NT2/D1 (cell line): ENCODE measurements around the gene CCDC57.

Experiments
- DNase-seq: peaks from one replicate; pipeline ENCODE4 v3.0.0-alpha.2; 2011; ENCODE audit warnings: low read depth, low spot score
- H3K27me3 ChIP-seq: 2 replicates; pipeline ENCODE4 v1.6.0; 2011; ENCODE audit warnings: mild to moderate bottlenecking; ENCODE audit not compliant: insufficient read length, insufficient read depth
- H3K36me3 ChIP-seq: 2 replicates; pipeline ENCODE4 v1.6.1; 2011; ENCODE audit warnings: mild to moderate bottlenecking, low read length, mixed read lengths; ENCODE audit not compliant: insufficient read depth, insufficient read length
- H3K4me1 ChIP-seq: 2 replicates; pipeline ENCODE4 v1.5.1; 2011; ENCODE audit not compliant: insufficient read depth, insufficient read length
- H3K4me3 ChIP-seq: 2 replicates; pipeline ENCODE4 v1.5.1; 2011; ENCODE audit warnings: low read depth; ENCODE audit not compliant: insufficient read length
- H3K9ac ChIP-seq: 2 replicates; pipeline ENCODE4 v1.6.0; 2011; ENCODE audit warnings: low read depth; ENCODE audit not compliant: insufficient read length
- H3K9me3 ChIP-seq: 2 replicates; pipeline ENCODE4 v1.5.1; 2011; ENCODE audit warnings: mild to moderate bottlenecking, low read length; ENCODE audit not compliant: insufficient read depth
- SUZ12 ChIP-seq: IDR thresholded peaks from 2 replicates; pipeline ENCODE4 v1.6.1; 2011; ENCODE audit not compliant: insufficient read length, insufficient read depth; ENCODE audit errors: extremely low read depth
- YY1 ChIP-seq: IDR thresholded peaks from 2 replicates; pipeline ENCODE4 v1.6.1; 2011; ENCODE audit not compliant: insufficient read length, insufficient read depth
- ZNF274 ChIP-seq: IDR thresholded peaks from 2 replicates; pipeline ENCODE4 v1.6.1; 2011; ENCODE audit warnings: mild to moderate bottlenecking, low read depth, low read length

CCDC57 gene

GRCh38 chr17:82217530-82218204, 5.0 kb upstream of the CCDC57 start:
- peak overlapping the region; percentile 56 for H3K9ac ChIP-seq
- TF ChIP-seq YY1 (no peak), SUZ12 (no peak), ZNF274 (no peak)
- peaks cover 14% of the 10 kb centered on the region for H3K27me3 ChIP-seq
- DNase-seq = no peak
- H3K36me3 ChIP-seq = no peaks in the 10 kb centered on the region
- no peak overlapping the region for H3K4me3 ChIP-seq
- 0 out of 2 replicates have a peak, but pooled peaks cover 3% of the 10 kb centered on the region for H3K9me3 ChIP-seq
- H3K4me1 ChIP-seq = peaks cover 15% of the 10 kb centered on the region

- Histone ChIP-seq H3K4me3 (no peak overlapping the region), H3K9ac (peak overlapping the region; percentile 33), H3K4me1 (peaks cover 15% of the 10 kb centered on the region), H3K9me3 (0 out of 2 replicates have a peak, but pooled peaks cover 3% of the 10 kb centered on the region), H3K27me3 (peaks cover 14% of the 10 kb centered on the region), H3K36me3 (no peaks in the 10 kb centered on the region)
- TF ChIP-seq ZNF274 = no peak
- no peak for TF ChIP-seq YY1
- no peak for TF ChIP-seq SUZ12
- no peak for DNase-seq
Measured at GRCh38 chr17:82217120-82217529, 4.5 kb upstream of the CCDC57 start.

- Histone ChIP-seq H3K9ac (no peak overlapping the region), H3K4me3 (no peak overlapping the region), H3K4me1 (peaks cover 15% of the 10 kb centered on the region), H3K9me3 (0 out of 2 replicates have a peak, but pooled peaks cover 3% of the 10 kb centered on the region), H3K27me3 (peaks cover 14% of the 10 kb centered on the region), H3K36me3 (no peaks in the 10 kb centered on the region)
- DNase-seq = no peak
- no peak for TF ChIP-seq SUZ12
- no peak for TF ChIP-seq YY1
- no peak for TF ChIP-seq ZNF274
Measured at GRCh38 chr17:82216301-82217119, 3.9 kb upstream of the CCDC57 start.

- Histone ChIP-seq H3K9me3 (0 out of 2 replicates have a peak, but pooled peaks cover 3% of the 10 kb centered on the region), H3K4me1 (peaks cover 15% of the 10 kb centered on the region)
- TF ChIP-seq YY1 (no peak), SUZ12 (no peak), ZNF274 (no peak)
Measured at GRCh38 chr17:82215972-82216300, 3.3 kb upstream of the CCDC57 start.

GRCh38 chr17:82215095-82215971, 2.7 kb upstream of the CCDC57 start:
- Histone ChIP-seq H3K9ac (no peak overlapping the region), H3K36me3 (no peaks in the 10 kb centered on the region), H3K9me3 (0 out of 2 replicates have a peak, but pooled peaks cover 2% of the 10 kb centered on the region), H3K4me1 (peaks cover 15% of the 10 kb centered on the region), H3K4me3 (no peak overlapping the region), H3K27me3 (peaks cover 14% of the 10 kb centered on the region)
- DNase-seq = no peak
- TF ChIP-seq YY1 (no peak), SUZ12 (no peak), ZNF274 (no peak)

More at GRCh38 chr17:82215972-82216300, 3.3 kb upstream of the CCDC57 start:
- DNase-seq = no peak
- Histone ChIP-seq H3K9ac (no peak overlapping the region), H3K27me3 (peaks cover 14% of the 10 kb centered on the region), H3K4me3 (no peak overlapping the region), H3K36me3 (no peaks in the 10 kb centered on the region)

GRCh38 chr17:82214012-82214628, 1.5 kb upstream of the CCDC57 start:
- Histone ChIP-seq H3K27me3 (peaks cover 14% of the 10 kb centered on the region), H3K36me3 (peaks cover 2% of the 10 kb centered on the region), H3K4me1 (peaks cover 15% of the 10 kb centered on the region), H3K9ac (no peak overlapping the region), H3K9me3 (no peaks in the 10 kb centered on the region), H3K4me3 (no peak overlapping the region)
- TF ChIP-seq ZNF274 (no peak), SUZ12 (no peak), YY1 (no peak)
- DNase-seq = no peak
